NCI-H82 treated with DMSO at 0.1 percent for 48 hours (cell line): ENCODE data around the gene OFD1.

Source experiments
- DNase-seq: peaks from one replicate; lab custom pipeline; 2025; ENCODE audit not compliant: unreplicated experiment; lab: John Stamatoyannopoulos, UW

OFD1 gene

GRCh38 chrX:13734278-13735172, at the start of gene OFD1, which contains the start of gene TRAPPC2:
OFD1 (plus strand) TSS chrX:13734748; CDS start chrX:13735072, 324 bp downstream.
TRAPPC2 (minus strand) TSS chrX:13734620; CDS start chrX:13719963, 14,657 bp downstream.
- peak; percentile 91 for DNase-seq

GRCh38 chrX:13685126-13685763, 49.3 kb upstream of the OFD1 start:
- DNase-seq: no peak

GRCh38 chrX:13687203-13687602, 47.3 kb upstream of the OFD1 start:
- no peak for DNase-seq

- DNase-seq: no peak
These were observed 46.1 kb upstream of the OFD1 start for GRCh38 chrX:13688384-13688957.

GRCh38 chrX:13688958-13689740, 45.4 kb upstream of the OFD1 start, which contains the start of gene RAB9A:
RAB9A (plus strand) TSS chrX:13689128; CDS start chrX:13708747, 19,619 bp downstream.
- peak; percentile 48 for DNase-seq

GRCh38 chrX:13689741-13690211, 44.8 kb upstream of the OFD1 start:
- DNase-seq: no peak

GRCh38 chrX:13690836-13691235, 43.7 kb upstream of the OFD1 start:
- DNase-seq: no peak

GRCh38 chrX:13691841-13692371, 42.6 kb upstream of the OFD1 start:
- no peak for DNase-seq

GRCh38 chrX:13692771-13693231, 41.7 kb upstream of the OFD1 start:
- DNase-seq: no peak

- DNase-seq: no peak
These were observed 41.1 kb upstream of the OFD1 start for GRCh38 chrX:13693341-13693961.

GRCh38 chrX:13694359-13694758, 40.2 kb upstream of the OFD1 start:
- no peak for DNase-seq

- DNase-seq: no peak
These were observed 39.6 kb upstream of the OFD1 start for GRCh38 chrX:13694983-13695382.

GRCh38 chrX:13695601-13696115, 38.9 kb upstream of the OFD1 start:
- DNase-seq: no peak

GRCh38 chrX:13697455-13697854, 37.1 kb upstream of the OFD1 start:
- DNase-seq: no peak

- DNase-seq: no peak
These were observed 36.6 kb upstream of the OFD1 start for GRCh38 chrX:13697976-13698375.

GRCh38 chrX:13698432-13698831, 36.1 kb upstream of the OFD1 start:
- DNase-seq: no peak

GRCh38 chrX:13699183-13699826, 35.2 kb upstream of the OFD1 start:
- no peak for DNase-seq

GRCh38 chrX:13700380-13700779, 34.2 kb upstream of the OFD1 start:
- DNase-seq: no peak

GRCh38 chrX:13702111-13702789, 32.3 kb upstream of the OFD1 start:
- no peak for DNase-seq
